ENCODE data around the gene BMP6.
A peak's percentile ranks its signal among the peaks of the same experiment; 100 is the strongest.

BMP6 gene

DNA sequence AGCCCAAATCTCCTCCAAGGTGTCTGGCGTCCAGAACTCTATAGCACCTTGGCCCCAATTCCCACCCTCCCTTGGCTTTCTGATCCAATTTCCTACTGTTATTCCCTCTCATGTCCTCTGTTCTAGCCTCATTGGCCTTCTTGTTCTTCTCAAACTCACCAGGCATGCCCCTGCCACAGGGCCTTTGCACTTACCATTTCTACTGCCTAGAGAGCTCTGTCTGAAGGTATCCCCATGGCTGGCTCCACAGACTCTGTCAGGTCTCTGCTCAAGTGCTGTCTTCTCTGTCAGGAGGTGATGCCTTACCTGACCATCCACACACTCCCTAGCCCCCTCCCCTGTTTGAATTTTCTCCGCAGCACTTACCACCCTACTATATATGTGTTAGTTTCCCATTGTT lies 5.6 kb upstream of the BMP6 start:
- no peak overlapping the region for H3K4me3 ChIP-seq (ENCODE audit: low read length)
- H3K9me3 ChIP-seq (ENCODE audit: insufficient read depth, low read depth, low read length): peaks cover 5% of the 10 kb centered on the region; the same call in 1 of the 2 replicates
- no peak overlapping the region for H3K9ac ChIP-seq (ENCODE audit: low read depth, low read length)
- WGBS: 95% methylated on average over 2 of the region's 2 CpGs
- no peaks in the 10 kb centered on the region for H3K36me3 ChIP-seq (ENCODE audit: insufficient read depth, low read length)
- H3K27ac ChIP-seq (ENCODE audit: low read depth, low read length): no peak overlapping the region
- no peaks in the 10 kb centered on the region for H3K4me1 ChIP-seq (ENCODE audit: insufficient read depth, low read length)
- peaks cover 29% of the 10 kb centered on the region for H3K27me3 ChIP-seq (ENCODE audit: insufficient read depth, low read length)

DNA sequence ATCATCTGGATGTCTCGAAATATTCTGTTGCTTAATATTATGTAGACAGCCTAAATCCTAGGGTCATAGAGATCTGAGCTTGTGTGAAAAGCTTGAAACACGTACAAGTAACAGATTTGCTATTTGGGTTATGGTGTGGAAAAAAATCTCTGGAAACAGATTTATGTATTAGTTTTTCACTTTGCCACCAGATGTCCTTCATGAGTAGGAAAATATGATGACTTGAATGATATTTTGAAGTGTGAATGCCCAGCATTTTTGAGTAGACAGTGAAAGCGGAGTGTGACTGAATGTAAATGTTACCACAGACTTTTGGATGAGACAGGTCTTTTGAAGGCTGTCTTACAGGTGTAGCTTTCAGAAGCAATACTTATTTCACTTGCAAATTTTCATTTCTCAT lies 4.2 kb upstream of the BMP6 start:
- H3K27ac ChIP-seq (ENCODE audit: low read depth, low read length): no peak overlapping the region
- H3K27me3 ChIP-seq (ENCODE audit: insufficient read depth, low read length): peaks cover 42% of the 10 kb centered on the region
- WGBS: 91% methylated on average over 3 of the region's 3 CpGs
- no peaks in the 10 kb centered on the region for H3K36me3 ChIP-seq (ENCODE audit: insufficient read depth, low read length)
- H3K4me1 ChIP-seq (ENCODE audit: insufficient read depth, low read length): no peaks in the 10 kb centered on the region
- no peak overlapping the region for H3K4me3 ChIP-seq (ENCODE audit: low read length)
- peaks cover 2% of the 10 kb centered on the region; the same call in 1 of the 2 replicates for H3K9me3 ChIP-seq (ENCODE audit: insufficient read depth, low read depth, low read length)
- H3K9ac ChIP-seq (ENCODE audit: low read depth, low read length): no peak overlapping the region

DNA sequence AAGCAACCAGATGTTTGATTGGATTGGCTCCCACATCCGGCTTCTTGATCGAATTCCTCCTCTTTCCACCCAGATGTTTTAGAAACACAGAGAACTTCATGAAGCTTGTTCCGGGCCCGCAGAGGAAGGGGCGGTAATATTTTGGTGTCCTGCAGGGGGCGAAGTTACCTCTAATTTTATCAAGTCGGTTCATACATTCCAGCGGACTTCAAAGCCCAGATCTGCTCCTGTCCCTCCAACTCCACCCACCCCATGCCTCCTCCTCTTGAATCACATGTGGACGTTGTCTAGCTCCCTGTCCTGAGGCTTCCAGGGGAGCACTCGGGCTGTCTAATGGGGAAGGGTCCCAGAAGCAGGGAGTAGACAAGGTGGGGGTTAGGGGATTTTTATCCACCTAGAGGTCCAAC lies 2.9 kb upstream of the BMP6 start:
- H3K36me3 ChIP-seq (ENCODE audit: insufficient read depth, low read length): no peaks in the 10 kb centered on the region
- 14% methylated on average over 9 of the region's 10 CpGs for WGBS
- no peak overlapping the region for H3K9ac ChIP-seq (ENCODE audit: low read depth, low read length)
- no peak overlapping the region for H3K27ac ChIP-seq (ENCODE audit: low read depth, low read length)
- H3K4me3 ChIP-seq (ENCODE audit: low read length): no peak overlapping the region
- no peaks in the 10 kb centered on the region for H3K9me3 ChIP-seq (ENCODE audit: insufficient read depth, low read depth, low read length)
- H3K27me3 ChIP-seq (ENCODE audit: insufficient read depth, low read length): peaks cover 55% of the 10 kb centered on the region
- no peaks in the 10 kb centered on the region for H3K4me1 ChIP-seq (ENCODE audit: insufficient read depth, low read length)

DNA sequence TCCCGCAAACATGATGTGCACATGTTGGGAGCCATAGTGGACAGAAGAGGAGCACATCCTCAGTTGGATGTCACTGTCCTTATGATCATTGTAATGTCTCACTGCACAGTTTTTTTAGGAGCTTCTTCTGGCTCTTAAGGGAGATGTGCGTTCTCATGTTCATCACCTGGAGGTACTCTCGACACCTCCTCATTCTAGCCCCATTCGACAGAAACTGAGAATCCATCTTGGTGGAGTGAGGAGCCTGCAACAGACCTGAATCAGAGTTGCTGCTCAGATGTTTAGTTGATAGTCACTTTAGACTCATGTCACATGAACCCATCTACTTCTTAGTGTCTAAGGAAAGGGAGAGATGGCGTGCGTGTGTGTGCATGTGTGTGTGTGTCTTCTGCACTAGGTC lies 2.3 kb upstream of the BMP6 start:
- no peak overlapping the region for H3K27ac ChIP-seq (ENCODE audit: low read depth, low read length)
- 92% methylated on average over 4 of the region's 6 CpGs for WGBS
- H3K27me3 ChIP-seq (ENCODE audit: insufficient read depth, low read length): peaks cover 61% of the 10 kb centered on the region
- no peak overlapping the region for H3K4me3 ChIP-seq (ENCODE audit: low read length)
- H3K36me3 ChIP-seq (ENCODE audit: insufficient read depth, low read length): no peaks in the 10 kb centered on the region
- no peak overlapping the region for H3K9ac ChIP-seq (ENCODE audit: low read depth, low read length)
- H3K9me3 ChIP-seq (ENCODE audit: insufficient read depth, low read depth, low read length): no peaks in the 10 kb centered on the region
- H3K4me1 ChIP-seq (ENCODE audit: insufficient read depth, low read length): peaks cover 2% of the 10 kb centered on the region

DNA sequence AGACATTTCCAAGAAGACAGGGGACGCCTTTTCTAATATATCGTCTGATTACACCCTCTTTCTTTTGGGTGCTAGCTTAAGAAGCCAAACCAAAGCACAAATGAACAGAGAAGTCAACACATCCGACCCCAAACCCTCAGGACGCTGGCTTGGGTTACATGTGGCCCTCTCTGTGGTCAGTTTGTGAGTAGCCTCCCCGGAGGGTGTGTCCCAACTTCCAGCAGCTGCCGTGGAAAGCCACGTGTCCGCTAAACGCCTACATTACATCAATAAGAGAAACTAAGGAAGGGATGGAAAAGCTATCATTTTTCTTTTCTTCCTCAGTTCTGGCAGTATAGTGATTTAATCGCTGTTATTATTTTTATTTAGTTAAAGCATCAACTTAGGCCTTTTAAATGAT lies 487 bp upstream of the BMP6 start:
- no peak overlapping the region for H3K4me3 ChIP-seq (ENCODE audit: low read length)
- 41% methylated on average over 7 of the region's 10 CpGs for WGBS

DNA sequence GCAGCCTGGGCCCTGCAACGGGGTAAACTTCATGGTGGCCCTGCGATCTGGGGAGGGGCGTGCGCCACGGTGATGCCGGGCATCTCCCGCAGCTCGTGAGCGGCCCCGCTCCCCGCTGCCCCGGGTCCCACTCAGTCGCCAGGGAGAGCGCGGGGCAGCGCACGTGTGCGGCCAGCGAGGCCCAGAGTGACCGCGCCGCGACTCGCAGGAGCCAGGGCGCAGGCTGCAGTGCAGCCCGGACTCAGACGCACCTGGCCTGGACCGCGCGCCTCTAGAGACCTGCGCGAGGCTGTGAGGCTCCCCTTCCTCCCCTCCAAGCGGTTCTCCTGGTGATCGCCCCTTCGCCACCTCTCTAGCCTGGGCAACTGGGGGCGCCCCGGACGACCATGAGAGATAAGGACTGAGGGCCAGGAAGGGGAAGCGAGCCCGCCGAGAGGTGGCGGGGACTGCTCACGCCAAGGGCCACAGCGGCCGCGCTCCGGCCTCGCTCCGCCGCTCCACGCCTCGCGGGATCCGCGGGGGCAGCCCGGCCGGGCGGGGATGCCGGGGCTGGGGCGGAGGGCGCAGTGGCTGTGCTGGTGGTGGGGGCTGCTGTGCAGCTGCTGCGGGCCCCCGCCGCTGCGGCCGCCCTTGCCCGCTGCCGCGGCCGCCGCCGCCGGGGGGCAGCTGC lies 652 bp downstream of the BMP6 start:
- H3K4me3 ChIP-seq (ENCODE audit: low read length): peak overlapping the region; percentile 66
- WGBS: under 1% methylated on average over 73 of the region's 73 CpGs
- H3K9me3 ChIP-seq (ENCODE audit: insufficient read depth, low read depth, low read length): no peaks in the 10 kb centered on the region
- H3K4me1 ChIP-seq (ENCODE audit: insufficient read depth, low read length): peaks cover 22% of the 10 kb centered on the region
- H3K27me3 ChIP-seq (ENCODE audit: insufficient read depth, low read length): peaks cover 87% of the 10 kb centered on the region
- H3K27ac ChIP-seq (ENCODE audit: low read depth, low read length): no peak overlapping the region
- H3K9ac ChIP-seq (ENCODE audit: low read depth, low read length): peak overlapping the region; percentile 31; the same call in 1 of the 2 replicates
- H3K36me3 ChIP-seq (ENCODE audit: insufficient read depth, low read length): no peaks in the 10 kb centered on the region

More for the DNA sequence above, 487 bp upstream of the BMP6 start:
- Histone ChIP-seq H3K27me3 (ENCODE audit: insufficient read depth, low read length) (peaks cover 79% of the 10 kb centered on the region), H3K9me3 (ENCODE audit: insufficient read depth, low read depth, low read length) (no peaks in the 10 kb centered on the region), H3K4me1 (ENCODE audit: insufficient read depth, low read length) (peaks cover 15% of the 10 kb centered on the region), H3K36me3 (ENCODE audit: insufficient read depth, low read length) (no peaks in the 10 kb centered on the region), H3K9ac (ENCODE audit: low read depth, low read length) (no peak overlapping the region), H3K27ac (ENCODE audit: low read depth, low read length) (no peak overlapping the region)

DNA sequence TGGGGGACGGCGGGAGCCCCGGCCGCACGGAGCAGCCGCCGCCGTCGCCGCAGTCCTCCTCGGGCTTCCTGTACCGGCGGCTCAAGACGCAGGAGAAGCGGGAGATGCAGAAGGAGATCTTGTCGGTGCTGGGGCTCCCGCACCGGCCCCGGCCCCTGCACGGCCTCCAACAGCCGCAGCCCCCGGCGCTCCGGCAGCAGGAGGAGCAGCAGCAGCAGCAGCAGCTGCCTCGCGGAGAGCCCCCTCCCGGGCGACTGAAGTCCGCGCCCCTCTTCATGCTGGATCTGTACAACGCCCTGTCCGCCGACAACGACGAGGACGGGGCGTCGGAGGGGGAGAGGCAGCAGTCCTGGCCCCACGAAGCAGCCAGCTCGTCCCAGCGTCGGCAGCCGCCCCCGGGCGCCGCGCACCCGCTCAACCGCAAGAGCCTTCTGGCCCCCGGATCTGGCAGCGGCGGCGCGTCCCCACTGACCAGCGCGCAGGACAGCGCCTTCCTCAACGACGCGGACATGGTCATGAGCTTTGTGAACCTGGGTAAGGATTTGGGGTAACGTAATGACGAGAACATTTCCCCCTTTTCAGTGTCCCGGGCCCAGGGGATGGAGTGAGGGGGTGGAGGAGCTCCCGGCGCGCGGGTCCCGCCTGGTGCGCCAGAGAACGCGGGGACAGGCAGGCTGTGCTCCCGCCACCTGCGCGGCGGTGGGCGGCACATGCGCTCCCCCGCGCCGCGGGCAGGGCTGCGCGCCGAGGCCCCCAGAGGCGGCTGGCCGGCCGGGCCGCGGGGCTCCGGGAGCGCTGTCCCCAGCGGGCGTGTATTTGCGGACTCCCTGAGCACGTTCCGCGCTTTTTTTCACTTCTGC lies 1.4 kb downstream of the BMP6 start:
- H3K27me3 ChIP-seq (ENCODE audit: insufficient read depth, low read length): peaks cover 87% of the 10 kb centered on the region

DNA sequence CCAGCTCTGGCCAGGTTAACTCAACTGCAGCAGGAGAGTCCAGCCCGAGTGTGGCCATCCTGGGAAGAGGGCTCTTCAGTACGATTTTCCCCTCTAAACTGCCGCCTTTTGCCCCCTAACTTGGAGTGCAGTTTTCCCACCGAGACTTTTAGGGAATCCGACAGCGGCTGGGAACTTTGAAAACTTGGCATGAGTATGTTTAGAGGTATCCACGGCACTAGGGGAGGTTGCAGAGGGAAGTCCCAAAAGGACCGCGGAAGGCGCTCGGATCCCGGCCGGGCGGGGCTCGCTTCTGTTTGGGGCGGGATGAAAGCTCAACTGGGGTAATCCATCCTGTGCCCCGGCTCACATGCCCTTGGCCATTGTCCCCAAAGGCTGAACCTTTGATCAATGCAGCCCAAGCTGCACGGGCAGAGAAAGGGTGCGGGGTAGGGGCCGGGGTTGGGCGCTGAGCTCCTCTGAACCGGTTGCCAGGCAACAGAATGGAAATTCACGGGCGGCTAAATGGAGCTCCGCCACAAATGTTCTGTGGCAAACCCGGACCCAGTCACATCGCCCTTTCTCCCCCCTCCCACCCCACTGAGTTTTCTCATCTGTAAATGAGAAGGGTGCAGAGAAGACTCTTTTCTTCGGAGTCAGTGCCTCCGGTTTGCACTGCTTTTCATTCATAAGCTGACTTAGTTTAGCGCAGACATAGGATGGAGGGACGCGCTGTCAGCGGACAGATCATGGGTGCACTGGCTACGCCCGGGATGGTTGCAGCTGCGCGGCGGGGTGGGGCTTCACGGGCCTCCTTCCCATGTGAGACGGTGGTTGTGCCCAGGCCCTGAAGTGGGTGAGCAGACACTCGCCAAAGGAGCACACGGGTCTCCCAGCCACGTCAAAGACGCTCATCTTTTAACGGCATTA lies 2.3 kb downstream of the BMP6 start:
- Histone ChIP-seq H3K4me1 (ENCODE audit: insufficient read depth, low read length) (peaks cover 32% of the 10 kb centered on the region), H3K27ac (ENCODE audit: low read depth, low read length) (no peak overlapping the region), H3K36me3 (ENCODE audit: insufficient read depth, low read length) (no peaks in the 10 kb centered on the region), H3K4me3 (ENCODE audit: low read length) (peak overlapping the region; percentile 66), H3K27me3 (ENCODE audit: insufficient read depth, low read length) (peaks cover 80% of the 10 kb centered on the region), H3K9ac (ENCODE audit: low read depth, low read length) (no peak overlapping the region), H3K9me3 (ENCODE audit: insufficient read depth, low read depth, low read length) (no peaks in the 10 kb centered on the region)
- 2% methylated on average over 45 of the region's 45 CpGs for WGBS

More for the DNA sequence above, 1.4 kb downstream of the BMP6 start:
- Histone ChIP-seq H3K4me3 (ENCODE audit: low read length) (peak overlapping the region; percentile 66), H3K27ac (ENCODE audit: low read depth, low read length) (no peak overlapping the region), H3K9me3 (ENCODE audit: insufficient read depth, low read depth, low read length) (no peaks in the 10 kb centered on the region), H3K36me3 (ENCODE audit: insufficient read depth, low read length) (no peaks in the 10 kb centered on the region), H3K9ac (ENCODE audit: low read depth, low read length) (no peak overlapping the region), H3K4me1 (ENCODE audit: insufficient read depth, low read length) (peaks cover 29% of the 10 kb centered on the region)
- WGBS: under 1% methylated on average over 97 of the region's 97 CpGs

DNA sequence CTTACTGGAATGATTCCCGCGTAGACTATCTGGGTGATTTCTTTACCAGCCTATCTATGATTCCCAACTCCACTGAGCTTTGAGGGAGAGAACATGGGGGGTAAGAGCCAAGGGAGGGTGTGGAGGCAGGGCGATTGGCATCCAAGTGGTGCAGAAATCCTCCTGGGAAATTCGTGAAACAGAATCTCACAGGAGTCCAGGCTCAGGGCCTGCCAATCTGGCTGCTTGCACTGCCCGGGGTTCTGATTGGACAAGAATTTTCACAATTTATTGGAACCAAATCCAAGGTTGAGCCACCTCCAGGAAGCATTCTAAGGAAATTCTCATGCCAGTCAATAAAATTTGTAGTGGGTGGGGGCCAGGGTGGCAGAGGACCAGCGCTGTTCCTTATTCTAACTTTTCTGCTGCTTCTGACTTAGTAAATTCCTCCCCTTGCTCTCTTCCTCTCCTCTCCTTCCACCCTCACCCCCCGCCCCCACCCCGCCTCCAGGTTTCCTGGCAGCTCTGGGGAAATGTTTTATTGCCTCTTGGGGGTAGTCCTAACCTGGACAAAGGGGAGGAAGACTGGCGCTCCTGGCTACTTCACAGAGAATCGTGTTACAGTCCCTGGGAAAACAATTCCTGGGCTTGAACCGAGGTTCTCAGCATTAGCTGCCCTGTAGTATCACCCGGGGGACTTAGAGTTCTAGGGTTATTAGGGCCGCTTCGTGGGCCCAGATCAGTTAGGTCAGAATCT lies 3.1 kb downstream of the BMP6 start:
- 27% methylated on average over 12 of the region's 14 CpGs for WGBS
- no peak overlapping the region for H3K9ac ChIP-seq (ENCODE audit: low read depth, low read length)

DNA sequence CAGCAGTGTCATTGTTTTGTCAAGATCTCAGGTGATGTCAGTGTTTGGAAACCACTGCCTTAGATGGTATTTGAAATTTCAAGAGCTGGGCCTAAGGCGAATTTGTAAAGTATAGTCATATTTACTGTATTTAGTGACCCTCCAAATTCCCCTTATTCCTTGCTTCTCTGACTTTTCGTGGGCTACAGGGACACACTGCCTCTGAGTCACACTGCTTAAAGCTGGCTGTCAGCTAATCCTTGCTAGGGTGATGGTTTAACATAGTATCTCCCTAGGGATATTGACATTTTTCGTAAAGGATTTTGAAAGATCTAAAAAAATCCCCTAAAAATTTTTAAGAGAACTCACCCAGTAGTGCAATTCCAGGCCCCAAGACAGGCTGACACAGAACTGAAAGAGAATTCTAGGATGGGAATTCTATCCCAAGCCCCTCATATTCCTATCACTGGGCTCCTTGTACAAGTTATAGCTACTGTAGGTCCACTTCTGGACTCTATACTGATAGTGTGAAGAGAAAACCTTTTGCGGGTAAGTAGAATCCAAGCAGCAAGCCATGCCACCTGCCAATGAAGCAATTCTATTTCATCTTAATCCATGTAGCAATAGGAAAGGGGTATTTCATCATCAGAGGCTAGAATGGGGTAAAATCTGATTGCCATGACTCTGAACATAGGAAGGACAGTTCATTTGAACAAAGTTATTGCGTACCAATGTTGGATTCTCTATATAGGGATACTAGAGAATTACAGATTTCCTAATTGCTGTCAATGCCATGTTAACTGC lies 4.3 kb downstream of the BMP6 start:
- no peaks in the 10 kb centered on the region for H3K9me3 ChIP-seq (ENCODE audit: insufficient read depth, low read depth, low read length)
- peaks cover 60% of the 10 kb centered on the region for H3K27me3 ChIP-seq (ENCODE audit: insufficient read depth, low read length)
- H3K4me1 ChIP-seq (ENCODE audit: insufficient read depth, low read length): peaks cover 32% of the 10 kb centered on the region
- no peak overlapping the region for H3K9ac ChIP-seq (ENCODE audit: low read depth, low read length)
- WGBS: 90% methylated on average over 5 of the region's 5 CpGs
- H3K27ac ChIP-seq (ENCODE audit: low read depth, low read length): no peak overlapping the region
- no peaks in the 10 kb centered on the region for H3K36me3 ChIP-seq (ENCODE audit: insufficient read depth, low read length)
- H3K4me3 ChIP-seq (ENCODE audit: low read length): no peak overlapping the region

More for the DNA sequence above, 3.1 kb downstream of the BMP6 start:
- Histone ChIP-seq H3K4me3 (ENCODE audit: low read length) (peak overlapping the region; percentile 66), H3K9me3 (ENCODE audit: insufficient read depth, low read depth, low read length) (no peaks in the 10 kb centered on the region), H3K36me3 (ENCODE audit: insufficient read depth, low read length) (no peaks in the 10 kb centered on the region), H3K27me3 (ENCODE audit: insufficient read depth, low read length) (peaks cover 72% of the 10 kb centered on the region), H3K27ac (ENCODE audit: low read depth, low read length) (no peak overlapping the region), H3K4me1 (ENCODE audit: insufficient read depth, low read length) (peaks cover 32% of the 10 kb centered on the region)

Data from HUES64 (cell line).